GM12891 (cell line): ENCODE measurements around the gene RELA.
A peak's percentile ranks its signal among the peaks of the same experiment; 100 is the strongest.

Experiments used
- DNase-seq: peaks from one replicate; pipeline ENCODE4 v3.0.0; 2011; ENCODE audit warnings: low spot score; ENCODE audit not compliant: insufficient read length
- FAIRE-seq: peaks from 2 replicates; lab custom pipeline; 2011; peaks lifted over from hg19 to GRCh38; lab: Jason Lieb, UNC
- PAX5 ChIP-seq: IDR thresholded peaks from 2 replicates; pipeline ENCODE4 v1.6.1; 2011; ENCODE audit warnings: low read length, moderate library complexity, mild to moderate bottlenecking; ENCODE audit not compliant: insufficient read depth, severe bottlenecking
- POLR2A ChIP-seq: IDR thresholded peaks from 2 replicates; pipeline ENCODE4 v1.6.1; 2011; ENCODE audit warnings: low read depth, low read length, control low read depth
- POLR2AphosphoS5 ChIP-seq: IDR thresholded peaks from 2 replicates; pipeline ENCODE4 v1.6.1; 2011; ENCODE audit warnings: low read depth, low read length, control low read depth
- POU2F2 ChIP-seq: IDR thresholded peaks from 2 replicates; pipeline ENCODE4 v1.6.1; 2011; ENCODE audit warnings: low read depth, mild to moderate bottlenecking, control low read depth, low read length, moderate library complexity
- SPI1 ChIP-seq: IDR thresholded peaks from 2 replicates; pipeline ENCODE4 v1.6.1; 2011; ENCODE audit warnings: low read depth, low read length, control low read depth
- TAF1 ChIP-seq: IDR thresholded peaks from 2 replicates; pipeline ENCODE4 v1.6.1; 2011; ENCODE audit warnings: low read depth, low read length, control low read depth

RELA gene

GRCh38 chr11:65654375-65655349 is 8.1 kb downstream of the RELA start:
- no peak for FAIRE-seq

GRCh38 chr11:65653229-65654225 is 9.2 kb downstream of the RELA start:
- DNase-seq (no peak), FAIRE-seq (peak; percentile 26)
- TF ChIP-seq POU2F2, result no peak
- peak; percentile 8 for TF ChIP-seq POLR2AphosphoS5

More at GRCh38 chr11:65654375-65655349, 8.1 kb downstream of the RELA start:
- DNase-seq, result no peak
- TF ChIP-seq PAX5, result no peak
- TF ChIP-seq POLR2A, result peak; percentile 3; the same call in 1 of the 2 replicates
- 0 out of 2 replicates have a peak, but pooled peaks have one; percentile 18 for TF ChIP-seq POU2F2
- TF ChIP-seq TAF1, result no peak
- TF ChIP-seq SPI1, result no peak
- no peak; the same call in none of the 2 replicates for TF ChIP-seq POLR2AphosphoS5

- peak; percentile 96 for FAIRE-seq
- DNase-seq, result peak; percentile 99
- TF ChIP-seq POU2F2 (peak; percentile 83), POLR2A (peak; percentile 69), SPI1 (peak; percentile 61), POLR2AphosphoS5 (peak; percentile 77), TAF1 (peak; percentile 50), PAX5 (no peak)
Measured at GRCh38 chr11:65652511-65653228, 10.0 kb downstream of the RELA start.

GRCh38 chr11:65651589-65652510 is 10.9 kb downstream of the RELA start:
- no peak for DNase-seq
- FAIRE-seq, result peak; percentile 38
- TF ChIP-seq SPI1 (no peak), POLR2A (no peak), POLR2AphosphoS5 (no peak; the same call in 1 of the 2 replicates), PAX5 (no peak), TAF1 (no peak), POU2F2 (no peak)

- no peak for DNase-seq
- FAIRE-seq, result no peak
- TF ChIP-seq PAX5 (no peak), TAF1 (no peak), POLR2AphosphoS5 (no peak), SPI1 (no peak), POU2F2 (no peak), POLR2A (no peak)
Measured at GRCh38 chr11:65651339-65651588, 11.5 kb downstream of the RELA start.

- DNase-seq, result no peak
- no peak for TF ChIP-seq PAX5
- TF ChIP-seq SPI1, result no peak
- TF ChIP-seq POU2F2, result no peak
- no peak for TF ChIP-seq POLR2A
- TF ChIP-seq TAF1, result no peak
- TF ChIP-seq POLR2AphosphoS5, result no peak; the same call in 1 of the 2 replicates
Measured at GRCh38 chr11:65650547-65651338, 12.0 kb downstream of the RELA start.

GRCh38 chr11:65649656-65650546 is 12.8 kb downstream of the RELA start:
- DNase-seq, result no peak
- TF ChIP-seq POLR2A (no peak), TAF1 (no peak), PAX5 (no peak), POLR2AphosphoS5 (no peak), POU2F2 (no peak), SPI1 (no peak)
- no peak for FAIRE-seq

More at GRCh38 chr11:65650547-65651338, 12.0 kb downstream of the RELA start:
- FAIRE-seq, result no peak
